ENCODE measurements around the gene SHLD1. TPM values are rescaled to one million over a fixed set of nuclear protein-coding genes. Genes with fewer than 3 reads are reported as not detected.
"Not testable (repeated sequence)": the region's sequence is repeated elsewhere in the genome, so short reads cannot be mapped to it uniquely, and the experiment has no call there.

SHLD1 gene
- polyA plus RNA-seq (12.4 and 15.3 TPM in 2 replicates), polyA minus RNA-seq (9.5 and 9.6 TPM in 2 replicates)

DNA sequence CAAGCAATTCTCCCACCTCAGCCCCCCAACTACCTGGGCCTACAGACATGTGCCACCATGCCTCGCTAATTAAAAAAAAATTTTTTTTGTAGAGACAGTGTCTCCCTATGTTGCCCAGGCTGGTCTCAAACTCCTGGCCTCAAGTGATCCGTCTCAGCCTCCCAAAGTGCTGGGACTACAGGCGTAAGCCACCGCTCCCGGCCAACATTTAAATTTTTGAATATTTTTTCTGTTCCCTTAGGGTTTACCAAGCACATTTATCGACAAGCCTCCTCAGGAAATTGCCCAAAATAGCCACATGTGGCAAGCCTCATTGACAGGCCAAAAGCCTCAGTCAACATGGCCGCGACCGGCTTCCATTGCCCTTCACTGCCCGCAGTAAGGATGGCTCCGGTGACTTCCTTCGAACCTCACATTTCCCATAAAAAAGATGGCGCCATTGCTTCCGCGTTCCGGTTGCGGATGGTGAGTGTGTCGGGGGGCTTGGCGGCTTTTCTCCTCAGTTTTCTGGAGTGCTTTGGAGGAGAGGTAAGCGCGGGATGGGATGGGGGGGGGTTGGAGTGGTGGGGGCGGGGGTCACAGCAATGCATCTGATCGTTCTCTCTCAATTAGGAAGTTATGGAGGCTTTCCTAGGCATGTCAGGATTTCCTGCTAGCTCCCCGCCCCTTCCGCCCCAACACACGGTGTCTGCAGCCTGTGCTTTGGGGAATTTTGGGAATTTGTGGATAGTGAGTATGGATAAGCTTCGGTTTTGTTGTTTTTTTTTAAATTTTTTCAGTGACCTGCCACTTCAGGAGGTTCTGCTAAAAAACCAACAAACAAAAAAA, at the start of gene SHLD1:
Gene SHLD1, plus strand, starts transcription at position 450 of the 828 bp plus-strand sequence. CDS start 22,465 bp downstream, outside the sequence.
- Histone ChIP-seq H3K9me3 (ENCODE audit: low read length) (no peaks in the 10 kb centered on the region), H3K4me2 (ENCODE audit: low read length) (peak within 1 kb of the TSS; percentile 92), H4K20me1 (ENCODE audit: insufficient read depth) (no peaks in the 10 kb centered on the region), H3K9me2 (ENCODE audit: insufficient read depth, low read length) (no peaks in the 10 kb centered on the region), H3K27ac (ENCODE audit: low read length) (peak within 1 kb of the TSS; percentile 80), H3K9ac (ENCODE audit: low read length) (peak within 1 kb of the TSS; percentile 72), H3K4me3 (ENCODE audit: low read length) (peak within 1 kb of the TSS; percentile 75), H2AFZ (ENCODE audit: low read depth, low read length) (peak within 1 kb of the TSS; percentile 85), H3K27me3 (ENCODE audit: insufficient read depth, low read depth, low read length) (no peaks in the 10 kb centered on the region), H3K36me3 (ENCODE audit: insufficient read depth, low read length) (no peaks in the 10 kb centered on the region), H3F3A (ENCODE audit: insufficient read depth, low read length, poor library complexity, severe bottlenecking) (no peaks in the 10 kb centered on the region), H3K79me2 (replicated peaks; ENCODE audit: insufficient read depth, low read length) (no peaks in the 10 kb centered on the region)
- TF ChIP-seq EP300 (conservative IDR thresholded peaks at IDR 0.05; ENCODE audit: poor library complexity, severe bottlenecking) (peak; percentile 10), SMC3 (conservative IDR thresholded peaks at IDR 0.05; ENCODE audit: poor library complexity) (no peak), MXI1 (conservative IDR thresholded peaks at IDR 0.05; ENCODE audit: poor library complexity, severe bottlenecking) (peak; percentile 58), EZH2 (IDR thresholded peaks at IDR 0.05; ENCODE audit: borderline replicate concordance, insufficient read depth, low read length, poor library complexity, severe bottlenecking) (no peak), POLR2AphosphoS5 (IDR thresholded peaks at IDR 0.05) (peak; percentile 59), REST (IDR thresholded peaks at IDR 0.05; ENCODE audit: borderline replicate concordance) (peak; percentile 96), TAF1 (IDR thresholded peaks at IDR 0.05; ENCODE audit: low read depth) (peak; percentile 57), RAD21 (conservative IDR thresholded peaks at IDR 0.05) (no peak)
- TF ChIP-seq, protein P1, sequence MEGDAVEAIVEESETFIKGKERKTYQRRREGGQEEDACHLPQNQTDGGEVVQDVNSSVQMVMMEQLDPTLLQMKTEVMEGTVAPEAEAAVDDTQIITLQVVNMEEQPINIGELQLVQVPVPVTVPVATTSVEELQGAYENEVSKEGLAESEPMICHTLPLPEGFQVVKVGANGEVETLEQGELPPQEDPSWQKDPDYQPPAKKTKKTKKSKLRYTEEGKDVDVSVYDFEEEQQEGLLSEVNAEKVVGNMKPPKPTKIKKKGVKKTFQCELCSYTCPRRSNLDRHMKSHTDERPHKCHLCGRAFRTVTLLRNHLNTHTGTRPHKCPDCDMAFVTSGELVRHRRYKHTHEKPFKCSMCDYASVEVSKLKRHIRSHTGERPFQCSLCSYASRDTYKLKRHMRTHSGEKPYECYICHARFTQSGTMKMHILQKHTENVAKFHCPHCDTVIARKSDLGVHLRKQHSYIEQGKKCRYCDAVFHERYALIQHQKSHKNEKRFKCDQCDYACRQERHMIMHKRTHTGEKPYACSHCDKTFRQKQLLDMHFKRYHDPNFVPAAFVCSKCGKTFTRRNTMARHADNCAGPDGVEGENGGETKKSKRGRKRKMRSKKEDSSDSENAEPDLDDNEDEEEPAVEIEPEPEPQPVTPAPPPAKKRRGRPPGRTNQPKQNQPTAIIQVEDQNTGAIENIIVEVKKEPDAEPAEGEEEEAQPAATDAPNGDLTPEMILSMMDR (IDR thresholded peaks at IDR 0.05; ENCODE audit: poor library complexity, severe bottlenecking), result no peak

- H3K9ac ChIP-seq (ENCODE audit: low read length); H3K36me3 ChIP-seq (ENCODE audit: insufficient read depth, low read length); H3K4me3 ChIP-seq (ENCODE audit: low read length); H3K9me3 ChIP-seq (ENCODE audit: low read length); H3K9me2 ChIP-seq (ENCODE audit: insufficient read depth, low read length); H2AFZ ChIP-seq (ENCODE audit: low read depth, low read length); H3K27me3 ChIP-seq (ENCODE audit: insufficient read depth, low read depth, low read length); H3K4me2 ChIP-seq (ENCODE audit: low read length); H3K27ac ChIP-seq (ENCODE audit: low read length); H3K79me2 ChIP-seq (replicated peaks; ENCODE audit: insufficient read depth, low read length); H4K20me1 ChIP-seq (ENCODE audit: insufficient read depth); H3F3A ChIP-seq (ENCODE audit: insufficient read depth, low read length, poor library complexity, severe bottlenecking): not testable (repeated sequence)
Measured at GRCh38 chr20:5702339-5702738, 47.9 kb upstream of the SHLD1 start.
